SK-N-SH (cell line): Measurements from ENCODE around the gene RPS10. TPM values are rescaled to one million over a fixed set of nuclear protein-coding genes. Genes with fewer than 3 reads are reported as not detected.

Source experiments
- CTCF ChIA-PET: fragments of 300-600, 350-600 bp; formaldehyde crosslinking; extraction: SDS; loops from one replicate; lab custom pipeline; 2021; lab: Yijun Ruan, JAX
- POLR2A ChIA-PET: fragments of 350-600 bp; sonication (Branson Sonifier 250); formaldehyde crosslinking; extraction: SDS; loops from one replicate; lab custom pipeline; 2020; ENCODE audit warnings: antibody characterized with exemption, inconsistent platforms; lab: Yijun Ruan, JAX
- DNase-seq: peaks from one replicate; pipeline ENCODE4 v3.0.0; 2012
- H2AFZ ChIP-seq: fragments of 200-600 bp; sonication (generic); 2 replicates; pipeline ENCODE4 v1.8.1; 2016; ENCODE audit warnings: antibody characterized with exemption, mild to moderate bottlenecking, low read depth
- H3F3A ChIP-seq: fragments of 200-600 bp; sonication (generic); replicated peaks from 2 replicates; pipeline ENCODE3; 2016; ENCODE audit warnings: antibody characterized with exemption, mild to moderate bottlenecking; ENCODE audit not compliant: insufficient read depth
- H3K27ac ChIP-seq, 2 experiments: fragments of 200-500 bp in 1 of 2; fragments of 200-600 bp in 1 of 2; sonication (Bioruptor generic) in 1 of 2; sonication (generic), shearing (Covaris generic) in 1 of 2; 2 replicates each; pipeline versions ENCODE4 v1.5.1 to v1.6.1; 2014 to 2016; ENCODE audit warnings: low read depth in 2 of 2, inconsistent platforms in 1 of 2, low read length in 1 of 2, mild to moderate bottlenecking in 1 of 2, mixed read lengths in 1 of 2
- H3K27me3 ChIP-seq: fragments of 200-600 bp; sonication (generic), shearing (Covaris generic); 2 replicates; pipeline ENCODE4 v1.6.1; 2016; ENCODE audit warnings: mixed run types; ENCODE audit not compliant: insufficient read depth
- H3K36me3 ChIP-seq, 2 experiments: fragments of 200-500 bp in 1 of 2; fragments of 200-600 bp in 1 of 2; sonication (Bioruptor generic) in 1 of 2; sonication (generic) in 1 of 2; replicated peaks in 1 of 2; 2 replicates each; pipeline versions ENCODE3 to v1.5.1; 2014 to 2016; ENCODE audit warnings: low read length in 1 of 2, mild to moderate bottlenecking in 1 of 2; ENCODE audit not compliant: insufficient read depth in 2 of 2, control insufficient read depth in 1 of 2
- H3K4me1 ChIP-seq, 2 experiments: fragments of 200-500 bp in 1 of 2; fragments of 200-600 bp in 1 of 2; sonication (Bioruptor generic) in 1 of 2; sonication (generic), shearing (Covaris generic) in 1 of 2; 2 replicates each; pipeline versions ENCODE4 v1.5.1 to v1.6.1; 2014 to 2016; ENCODE audit warnings: low read depth in 1 of 2, low read length in 1 of 2, mixed run types in 1 of 2; ENCODE audit not compliant: insufficient read depth in 2 of 2, control insufficient read depth in 1 of 2
- H3K4me2 ChIP-seq: fragments of 200-600 bp; sonication (generic), shearing (Covaris generic); 2 replicates; pipeline ENCODE4 v1.6.1; 2017; ENCODE audit warnings: mixed run types
- H3K4me3 ChIP-seq, 2 experiments: fragments of 200-500 bp in 1 of 2; fragments of 200-600 bp in 1 of 2; sonication (Bioruptor generic) in 1 of 2; sonication (generic), shearing (Covaris generic) in 1 of 2; 2 replicates each; pipeline versions ENCODE4 v1.5.1 to v1.8.1; 2014 to 2016; ENCODE audit warnings: low read depth in 2 of 2, inconsistent platforms in 1 of 2, low read length in 1 of 2, mild to moderate bottlenecking in 1 of 2, mixed read lengths in 1 of 2, moderate library complexity in 1 of 2
- H3K79me2 ChIP-seq: fragments of 200-600 bp; sonication (generic); 2 replicates; pipeline ENCODE4 v1.8.1; 2017; ENCODE audit warnings: mild to moderate bottlenecking; ENCODE audit not compliant: insufficient read depth
- H3K9ac ChIP-seq: fragments of 200-600 bp; sonication (generic); 2 replicates; pipeline ENCODE4 v1.6.1; 2017; ENCODE audit warnings: mixed run types
- H3K9me2 ChIP-seq: fragments of 200-600 bp; sonication (generic); 2 replicates; pipeline ENCODE4 v1.6.1; 2017; ENCODE audit warnings: mixed run types
- H3K9me3 ChIP-seq: fragments of 200-600 bp; sonication (generic); 2 replicates; pipeline ENCODE4 v1.6.1; 2017; ENCODE audit warnings: mixed run types, mild to moderate bottlenecking, moderate library complexity
- H4K20me1 ChIP-seq: fragments of 200-600 bp; sonication (generic); 2 replicates; pipeline ENCODE4 v1.6.1; 2017; ENCODE audit warnings: mild to moderate bottlenecking, mixed run types; ENCODE audit not compliant: insufficient read depth
- CHD2 ChIP-seq: fragments of 150-350 bp; IDR thresholded peaks from 2 replicates; pipeline ENCODE4 v1.6.1; 2018; ENCODE audit warnings: low read length; ENCODE audit not compliant: partially characterized antibody
- ELF1 ChIP-seq: IDR thresholded peaks from 2 replicates; pipeline ENCODE4 v1.4.0; 2012
- EP300 ChIP-seq, 2 experiments: IDR thresholded peaks; 2 replicates each; pipeline versions ENCODE4 v1.4.0 to v1.6.1; 2012; ENCODE audit warnings: borderline replicate concordance in 1 of 2, low read depth in 1 of 2, low read length in 1 of 2
- FOSL2 ChIP-seq: IDR thresholded peaks from 2 replicates; pipeline ENCODE4 v1.4.0; 2012; ENCODE audit warnings: low read depth, mild to moderate bottlenecking, moderate library complexity, borderline replicate concordance
- IRF3 ChIP-seq: fragments of 150-350 bp; IDR thresholded peaks from 2 replicates; pipeline ENCODE4 v1.6.1; 2016; ENCODE audit warnings: mild to moderate bottlenecking, low read depth, low read length
- JUND ChIP-seq: IDR thresholded peaks from 2 replicates; pipeline ENCODE4 v1.4.0; 2012
- MAX ChIP-seq: IDR thresholded peaks from 2 replicates; pipeline ENCODE4 v1.4.0; 2012; ENCODE audit warnings: low read depth
- NFIC ChIP-seq: IDR thresholded peaks from 2 replicates; pipeline ENCODE4 v1.4.0; 2012; ENCODE audit warnings: borderline replicate concordance
- PBX3 ChIP-seq: IDR thresholded peaks from 2 replicates; pipeline ENCODE4; 2012
- POLR2AphosphoS5 ChIP-seq: IDR thresholded peaks from 2 replicates; pipeline ENCODE4 v1.6.1; 2012; ENCODE audit warnings: low read depth, low read length
- REST ChIP-seq: IDR thresholded peaks from 2 replicates; pipeline ENCODE4 v1.6.1; 2012; ENCODE audit warnings: mild to moderate bottlenecking, low read depth, low read length, moderate library complexity
- RFX5 ChIP-seq: IDR thresholded peaks from 2 replicates; pipeline ENCODE4 v1.6.1; 2012; ENCODE audit warnings: mild to moderate bottlenecking, improper control_type of control experiment, low read length
- SMC3 ChIP-seq: IDR thresholded peaks from 2 replicates; pipeline ENCODE4 v1.6.1; 2012; ENCODE audit warnings: low read depth, low read length, improper control_type of control experiment
- TAF1 ChIP-seq: IDR thresholded peaks from 2 replicates; pipeline ENCODE4 v1.6.1; 2012; ENCODE audit warnings: low read depth, mild to moderate bottlenecking, low read length, moderate library complexity, borderline replicate concordance
- TEAD4 ChIP-seq: IDR thresholded peaks from 2 replicates; pipeline ENCODE4 v1.4.0; 2012; ENCODE audit warnings: mild to moderate bottlenecking, borderline replicate concordance; ENCODE audit not compliant: insufficient read depth
- USF1 ChIP-seq: IDR thresholded peaks from 2 replicates; pipeline ENCODE4 v1.4.0; 2012; ENCODE audit warnings: low read depth, borderline replicate concordance
- USF2 ChIP-seq: fragments of 150-350 bp; IDR thresholded peaks from 2 replicates; pipeline ENCODE4 v1.6.1; 2017; ENCODE audit warnings: antibody characterized with exemption, low read length, low read depth, borderline replicate concordance
- WGBS: methylation state at CpG from one replicate; pipeline ENCODE4 v1.1.6; 2017; ENCODE audit warnings: low lambda C conversion rate; 5-methylcytosine and 5-hydroxymethylcytosine counted together
- polyA plus RNA-seq, 3 experiments: library from polyadenylated mRNA; depleted of rRNA; stranded (reverse); fragments of >200 nt; gene quantifications; 2 replicates each; pipeline ENCODE4 v1.2.3, GENCODE V29; 2012

RPS10 gene
- polyA plus RNA-seq, 1 of the 3 experiments (the other 2 are of a cell fraction): 4,475 TPM

- Histone ChIP-seq H3K9ac (no peak overlapping the region), H4K20me1 (no peaks in the 10 kb centered on the region), H2AFZ (no peak overlapping the region), H3K27ac (no peak overlapping the region), H3K79me2 (no peaks in the 10 kb centered on the region), H3F3A (no peaks in the 10 kb centered on the region), H3K4me1 (no peaks in the 10 kb centered on the region), H3K9me3 (no peaks in the 10 kb centered on the region), H3K36me3 (no peaks in the 10 kb centered on the region), H3K9me2 (no peaks in the 10 kb centered on the region), H3K4me3 (no peak overlapping the region), H3K4me2 (no peak overlapping the region), H3K27me3 (no peaks in the 10 kb centered on the region)
- DNase-seq: no peak
- TF ChIP-seq EP300 (IDR thresholded peaks at IDR 0.05; ENCODE audit: borderline replicate concordance in 1 of 2, low read depth in 1 of 2, low read length in 1 of 2): no peak
- no peak for TF ChIP-seq IRF3
- TF ChIP-seq NFIC: no peak
- no peak for TF ChIP-seq POLR2AphosphoS5
- TF ChIP-seq TAF1: no peak
- ChIA-PET CTCF (interaction anchor here (1.2 to 1.5 kb wide), 2 partner anchors 22 to 23 kb away, joined by 3 to 5 read pairs; no protein-coding TSS in a partner anchor), POLR2A (no interaction called here)
- 28% methylated on average over 1 of the region's 1 CpG for WGBS
These were observed 11.7 kb upstream of the RPS10 start for GRCh38 chr6:34437644-34437970.

GRCh38 chr6:34436803-34437643 lies 11.2 kb upstream of the RPS10 start:
- no peak for DNase-seq
- no peak overlapping the region for H3K27ac ChIP-seq
- no peaks in the 10 kb centered on the region for H3K79me2 ChIP-seq
- H3K36me3 ChIP-seq: no peaks in the 10 kb centered on the region
- POLR2A ChIA-PET: interaction anchor here (1.3 kb wide), 1 partner anchor 11 kb away, joined by 7 read pairs; the partner anchor contains the start of gene RPS10
- 74% methylated on average over 17 of the region's 38 CpGs for whole genome bisulfite sequencing
- no peak overlapping the region for H3K4me3 ChIP-seq
- H3K9me2 ChIP-seq: no peaks in the 10 kb centered on the region
- H3K4me2 ChIP-seq: no peak overlapping the region
- H3F3A ChIP-seq: no peaks in the 10 kb centered on the region
- H3K27me3 ChIP-seq: no peaks in the 10 kb centered on the region
- CTCF ChIA-PET: interaction anchor here (0.7 to 1.5 kb wide), 6 partner anchors 22 to 241 kb away, joined by 3 to 5 read pairs (median 3); no protein-coding TSS in a partner anchor
- no peaks in the 10 kb centered on the region for H4K20me1 ChIP-seq
- no peak overlapping the region for H2AFZ ChIP-seq
- no peaks in the 10 kb centered on the region for H3K9me3 ChIP-seq
- no peaks in the 10 kb centered on the region for H3K4me1 ChIP-seq
- no peak overlapping the region for H3K9ac ChIP-seq
- no peak for TF ChIP-seq MAX
- TF ChIP-seq JUND: no peak
- no peak for TF ChIP-seq FOSL2
- TF ChIP-seq USF2: no peak
- TF ChIP-seq CHD2: no peak
- no peak for TF ChIP-seq RFX5
- no peak for TF ChIP-seq TEAD4
- no peak for TF ChIP-seq PBX3
- TF ChIP-seq REST: no peak
- TF ChIP-seq POLR2AphosphoS5: no peak
- TF ChIP-seq IRF3: no peak
- no peak for TF ChIP-seq SMC3
- no peak for TF ChIP-seq ELF1
- no peak for TF ChIP-seq USF1
